GM21367 (cell line): ENCODE data around the gene ETS1.

ENCODE experiments used
- ATAC-seq: cut with Tn5 transposase; IDR thresholded peaks from one replicate; pipeline ENCODE4 v1.9.1; 2021; ENCODE audit not compliant: unreplicated experiment

ETS1 gene

GRCh38 chr11:128547946-128548648 is 39.3 kb downstream of the ETS1 start:
- ATAC-seq: no peak

GRCh38 chr11:128546916-128547315 is 40.4 kb downstream of the ETS1 start:
- ATAC-seq: no peak

GRCh38 chr11:128544471-128545051 is 42.8 kb downstream of the ETS1 start:
- ATAC-seq: no peak

GRCh38 chr11:128540469-128540868 is 46.9 kb downstream of the ETS1 start:
- no peak for ATAC-seq

GRCh38 chr11:128536506-128536905 is 50.9 kb downstream of the ETS1 start:
- no peak for ATAC-seq

GRCh38 chr11:128535468-128536457 is 51.6 kb downstream of the ETS1 start:
- ATAC-seq: no peak

GRCh38 chr11:128533472-128533871 is 53.9 kb downstream of the ETS1 start:
- ATAC-seq: no peak

- ATAC-seq: no peak
Observed at GRCh38 chr11:128532572-128533091, 54.7 kb downstream of the ETS1 start.

- ATAC-seq: no peak
Observed at GRCh38 chr11:128532016-128532571, 55.3 kb downstream of the ETS1 start.

- ATAC-seq: no peak
Observed at GRCh38 chr11:128531588-128531987, 55.8 kb downstream of the ETS1 start.

GRCh38 chr11:128530118-128531074 is 57.0 kb downstream of the ETS1 start:
- no peak for ATAC-seq

- no peak for ATAC-seq
Observed at GRCh38 chr11:128528294-128528693, 59.1 kb downstream of the ETS1 start.

- no peak for ATAC-seq
Observed at GRCh38 chr11:128527046-128527445, 60.3 kb downstream of the ETS1 start.

GRCh38 chr11:128525411-128526243 is 61.7 kb downstream of the ETS1 start:
- ATAC-seq: no peak

GRCh38 chr11:128524172-128524571 is 63.2 kb downstream of the ETS1 start:
- ATAC-seq: no peak

- no peak for ATAC-seq
Observed at GRCh38 chr11:128523641-128524040, 63.7 kb downstream of the ETS1 start.

GRCh38 chr11:128522943-128523518 is 64.3 kb downstream of the ETS1 start:
- ATAC-seq: no peak

- peak; percentile 73 for ATAC-seq
Observed at GRCh38 chr11:128522055-128522942, 65.1 kb downstream of the ETS1 start.
